ENCODE measurements around the gene RNF112. TPM values are rescaled to one million over a fixed set of nuclear protein-coding genes. Genes with fewer than 3 reads are reported as not detected.

The RNF112 gene
- 0.39 TPM for total RNA-seq
- not detected for polyA plus RNA-seq

GRCh38 chr17:19410875-19411620 lies at the start of gene RNF112:
Gene RNF112 (plus strand): TSS chr17:19411232. CDS start chr17:19411409, 177 bp downstream.
- no peak within 1 kb of the TSS for H3K4me3 ChIP-seq (ENCODE audit: low read depth, low read length)
- H3K27ac ChIP-seq (ENCODE audit: insufficient read depth, low read length, poor library complexity, severe bottlenecking): no peak within 1 kb of the TSS
- H3K4me3 Mint-ChIP-seq: no peak within 1 kb of the TSS
- H3K4me1 Mint-ChIP-seq: no peaks in the 10 kb centered on the region
- H3K36me3 ChIP-seq (ENCODE audit: control insufficient read depth, insufficient read depth, low read length): no peaks in the 10 kb centered on the region
- H3K27me3 ChIP-seq (ENCODE audit: control insufficient read depth, insufficient read depth, low read length): no peaks in the 10 kb centered on the region
- DNase-seq (no peak), ATAC-seq (ENCODE audit: low read depth in 2 of 2) (no peak)
- no peaks in the 10 kb centered on the region for H3K4me1 ChIP-seq (ENCODE audit: control insufficient read depth, insufficient read depth, low read length, poor library complexity, severe bottlenecking)
- H3K9me3 Mint-ChIP-seq: no peaks in the 10 kb centered on the region
- H3K36me3 Mint-ChIP-seq: no peaks in the 10 kb centered on the region
- no peaks in the 10 kb centered on the region for H3K9me3 ChIP-seq (ENCODE audit: control insufficient read depth in 2 of 2, low read length in 2 of 2)
- H3K27me3 Mint-ChIP-seq: peaks cover 10% of the 10 kb centered on the region
- no peak within 1 kb of the TSS for H3K27ac Mint-ChIP-seq

GRCh38 chr17:19361326-19361725 lies 49.7 kb upstream of the RNF112 start:
- H3K27me3 ChIP-seq (ENCODE audit: control insufficient read depth, insufficient read depth, low read length): no peaks in the 10 kb centered on the region
- peaks cover 11% of the 10 kb centered on the region for H3K4me1 ChIP-seq (ENCODE audit: control insufficient read depth, insufficient read depth, low read length, poor library complexity, severe bottlenecking)
- H3K36me3 ChIP-seq (ENCODE audit: control insufficient read depth, insufficient read depth, low read length): no peaks in the 10 kb centered on the region
- no peaks in the 10 kb centered on the region for H3K9me3 ChIP-seq (ENCODE audit: control insufficient read depth in 2 of 2, low read length in 2 of 2)
- H3K27ac ChIP-seq (ENCODE audit: insufficient read depth, low read length, poor library complexity, severe bottlenecking): no peak overlapping the region
- no peak for DNase-seq
- H3K4me1 Mint-ChIP-seq: peaks cover 0 to 11% (median 2%) of the 10 kb centered on the region in 4 donors
- H3K36me3 Mint-ChIP-seq: no peaks in the 10 kb centered on the region
- peaks cover 0 to 2% (median 0%) of the 10 kb centered on the region in 7 donors for H3K9me3 Mint-ChIP-seq
- peaks cover 27% of the 10 kb centered on the region for H3K27me3 Mint-ChIP-seq
- H3K27ac Mint-ChIP-seq: peak overlapping the region in 1 of 3 donors; percentile 33
- no peak overlapping the region for H3K4me3 ChIP-seq (ENCODE audit: low read depth, low read length)
- H3K4me3 Mint-ChIP-seq: peak overlapping the region; percentile 32 to 76 (median 47)
- no peak for ATAC-seq (ENCODE audit: low read depth in 2 of 2)

GRCh38 chr17:19361944-19362276 lies 49.1 kb upstream of the RNF112 start:
- H3K4me3 ChIP-seq (ENCODE audit: low read depth, low read length): peak overlapping the region; percentile 52
- H3K27me3 ChIP-seq (ENCODE audit: control insufficient read depth, insufficient read depth, low read length): no peaks in the 10 kb centered on the region
- Mint-ChIP-seq H3K36me3 (no peaks in the 10 kb centered on the region), H3K27me3 (peaks cover 27% of the 10 kb centered on the region), H3K4me3 (peak overlapping the region; percentile 76 to 81 (median 80)), H3K9me3 (peaks cover 0 to 2% (median 0%) of the 10 kb centered on the region in 7 donors), H3K27ac (peak overlapping the region in 2 of 3 donors; percentile 33 to 62), H3K4me1 (peaks cover 0 to 15% (median 2%) of the 10 kb centered on the region in 4 donors)
- DNase-seq: no peak
- peaks cover 11% of the 10 kb centered on the region for H3K4me1 ChIP-seq (ENCODE audit: control insufficient read depth, insufficient read depth, low read length, poor library complexity, severe bottlenecking)
- no peak for ATAC-seq (ENCODE audit: low read depth in 2 of 2)
- peak overlapping the region; percentile 76 for H3K27ac ChIP-seq (ENCODE audit: insufficient read depth, low read length, poor library complexity, severe bottlenecking)
- H3K36me3 ChIP-seq (ENCODE audit: control insufficient read depth, insufficient read depth, low read length): no peaks in the 10 kb centered on the region
- no peaks in the 10 kb centered on the region for H3K9me3 ChIP-seq (ENCODE audit: control insufficient read depth in 2 of 2, low read length in 2 of 2)

- Mint-ChIP-seq H3K27ac (peak within 1 kb of the TSS in 2 of 3 donors; percentile 82 to 95), H3K27me3 (peaks cover 27% of the 10 kb centered on the region), H3K36me3 (no peaks in the 10 kb centered on the region), H3K4me3 (peak within 1 kb of the TSS; percentile 87 to 95 (median 91)), H3K9me3 (peaks cover 0 to 2% (median 0%) of the 10 kb centered on the region in 7 donors), H3K4me1 (peaks cover 0 to 16% (median 5%) of the 10 kb centered on the region in 4 donors)
- Histone ChIP-seq H3K4me3 (ENCODE audit: low read depth, low read length) (peak within 1 kb of the TSS; percentile 52), H3K9me3 (ENCODE audit: control insufficient read depth in 2 of 2, low read length in 2 of 2) (no peaks in the 10 kb centered on the region), H3K27me3 (ENCODE audit: control insufficient read depth, insufficient read depth, low read length) (no peaks in the 10 kb centered on the region), H3K4me1 (ENCODE audit: control insufficient read depth, insufficient read depth, low read length, poor library complexity, severe bottlenecking) (peaks cover 11% of the 10 kb centered on the region), H3K36me3 (ENCODE audit: control insufficient read depth, insufficient read depth, low read length) (no peaks in the 10 kb centered on the region), H3K27ac (ENCODE audit: insufficient read depth, low read length, poor library complexity, severe bottlenecking) (peak within 1 kb of the TSS; percentile 76)
- ATAC-seq (ENCODE audit: low read depth in 2 of 2): peak; percentile 87 to 90
- peak; percentile 89 to 93 (median 90) for DNase-seq
Measured at GRCh38 chr17:19362277-19363113, 48.5 kb upstream of the RNF112 start, which contains the start of gene B9D1. Gene B9D1 (minus strand): TSS chr17:19362723. CDS start chr17:19362569, 154 bp downstream.

- peak overlapping the region; percentile 76 for H3K27ac ChIP-seq (ENCODE audit: insufficient read depth, low read length, poor library complexity, severe bottlenecking)
- H3K27ac Mint-ChIP-seq: peak overlapping the region in 1 of 3 donors; percentile 82
Measured at GRCh38 chr17:19363114-19363438, 48.0 kb upstream of the RNF112 start.

GRCh38 chr17:19363460-19364035 lies 47.5 kb upstream of the RNF112 start:
- H3K27ac Mint-ChIP-seq: no peak overlapping the region
- ATAC-seq (ENCODE audit: low read depth in 2 of 2) (no peak), DNase-seq (no peak)
- peaks cover 0 to 2% (median 0%) of the 10 kb centered on the region in 7 donors for H3K9me3 Mint-ChIP-seq
- Histone ChIP-seq H3K27me3 (ENCODE audit: control insufficient read depth, insufficient read depth, low read length) (no peaks in the 10 kb centered on the region), H3K27ac (ENCODE audit: insufficient read depth, low read length, poor library complexity, severe bottlenecking) (no peak overlapping the region), H3K36me3 (ENCODE audit: control insufficient read depth, insufficient read depth, low read length) (no peaks in the 10 kb centered on the region), H3K4me3 (ENCODE audit: low read depth, low read length) (no peak overlapping the region), H3K9me3 (ENCODE audit: control insufficient read depth in 2 of 2, low read length in 2 of 2) (no peaks in the 10 kb centered on the region), H3K4me1 (ENCODE audit: control insufficient read depth, insufficient read depth, low read length, poor library complexity, severe bottlenecking) (peaks cover 11% of the 10 kb centered on the region)
- peak overlapping the region; percentile 19 to 88 (median 72) for H3K4me3 Mint-ChIP-seq
- H3K4me1 Mint-ChIP-seq: peaks cover 0 to 16% (median 7%) of the 10 kb centered on the region in 4 donors
- H3K27me3 Mint-ChIP-seq: peaks cover 25% of the 10 kb centered on the region
- H3K36me3 Mint-ChIP-seq: no peaks in the 10 kb centered on the region

More at GRCh38 chr17:19363114-19363438, 48.0 kb upstream of the RNF112 start:
- Histone ChIP-seq H3K36me3 (ENCODE audit: control insufficient read depth, insufficient read depth, low read length) (no peaks in the 10 kb centered on the region), H3K4me1 (ENCODE audit: control insufficient read depth, insufficient read depth, low read length, poor library complexity, severe bottlenecking) (peaks cover 11% of the 10 kb centered on the region), H3K27me3 (ENCODE audit: control insufficient read depth, insufficient read depth, low read length) (no peaks in the 10 kb centered on the region), H3K9me3 (ENCODE audit: control insufficient read depth in 2 of 2, low read length in 2 of 2) (no peaks in the 10 kb centered on the region), H3K4me3 (ENCODE audit: low read depth, low read length) (no peak overlapping the region)
- DNase-seq (no peak), ATAC-seq (ENCODE audit: low read depth in 2 of 2) (no peak)
- H3K4me1 Mint-ChIP-seq: peaks cover 0 to 16% (median 7%) of the 10 kb centered on the region in 4 donors
- peak overlapping the region; percentile 87 to 95 (median 91) for H3K4me3 Mint-ChIP-seq
- H3K36me3 Mint-ChIP-seq: no peaks in the 10 kb centered on the region
- H3K27me3 Mint-ChIP-seq: peaks cover 27% of the 10 kb centered on the region
- peaks cover 0 to 2% (median 0%) of the 10 kb centered on the region in 7 donors for H3K9me3 Mint-ChIP-seq

GRCh38 chr17:19364699-19365498 lies 46.1 kb upstream of the RNF112 start:
- peaks cover 22% of the 10 kb centered on the region for H3K4me1 ChIP-seq (ENCODE audit: control insufficient read depth, insufficient read depth, low read length, poor library complexity, severe bottlenecking)
- no peaks in the 10 kb centered on the region for H3K27me3 ChIP-seq (ENCODE audit: control insufficient read depth, insufficient read depth, low read length)
- ATAC-seq (ENCODE audit: low read depth in 2 of 2) (no peak), DNase-seq (no peak)
- no peak overlapping the region for H3K27ac Mint-ChIP-seq
- H3K4me3 Mint-ChIP-seq: no peak overlapping the region
- H3K36me3 ChIP-seq (ENCODE audit: control insufficient read depth, insufficient read depth, low read length): no peaks in the 10 kb centered on the region
- no peak overlapping the region for H3K27ac ChIP-seq (ENCODE audit: insufficient read depth, low read length, poor library complexity, severe bottlenecking)
- H3K27me3 Mint-ChIP-seq: peaks cover 13% of the 10 kb centered on the region
- H3K9me3 Mint-ChIP-seq: peaks cover 0 to 2% (median 0%) of the 10 kb centered on the region in 7 donors
- H3K9me3 ChIP-seq (ENCODE audit: control insufficient read depth in 2 of 2, low read length in 2 of 2): no peaks in the 10 kb centered on the region
- peaks cover 6% of the 10 kb centered on the region for H3K36me3 Mint-ChIP-seq
- no peak overlapping the region for H3K4me3 ChIP-seq (ENCODE audit: low read depth, low read length)
- H3K4me1 Mint-ChIP-seq: peaks cover 8 to 29% (median 16%) of the 10 kb centered on the region in 4 donors
